ENCODE results near the gene BCL2L11.

The BCL2L11 gene

GRCh38 chr2:111191877-111192276 lies 71.2 kb downstream of the BCL2L11 start:
- no peak for DNase-seq (ENCODE audit: low read depth in 2 of 2)

DNA sequence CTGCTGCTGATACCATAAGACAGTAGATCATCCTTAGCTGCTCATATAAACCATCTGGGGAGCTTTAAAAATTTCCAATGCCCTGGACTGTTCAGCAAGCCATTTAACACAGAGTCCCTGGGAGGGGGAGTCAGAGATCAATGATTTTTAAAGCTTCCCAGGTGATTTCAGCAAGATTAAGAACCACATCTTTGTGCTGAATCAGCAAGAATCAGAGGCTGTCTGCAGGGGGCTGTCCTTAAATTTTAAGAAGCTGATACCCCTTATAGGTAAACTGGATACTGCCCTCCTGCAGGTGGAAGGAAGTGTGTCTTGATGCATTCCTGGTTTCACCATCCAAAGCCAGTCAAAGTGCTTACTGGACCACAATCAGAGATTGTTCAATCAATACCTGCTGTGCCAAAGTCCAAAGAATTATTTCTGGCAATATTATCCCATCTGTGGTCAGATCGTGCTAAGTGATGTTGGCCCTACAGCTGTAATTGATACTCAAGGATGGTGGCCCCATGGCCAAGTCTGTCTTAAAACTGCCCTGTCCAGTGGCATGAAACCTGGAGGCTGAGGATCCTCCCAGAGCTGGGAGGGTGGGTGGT lies 72.2 kb downstream of the BCL2L11 start:
- no peak for DNase-seq (ENCODE audit: low read depth in 2 of 2)

GRCh38 chr2:111194835-111195621 lies 74.3 kb downstream of the BCL2L11 start:
- DNase-seq (ENCODE audit: low read depth in 2 of 2), result no peak

GRCh38 chr2:111196435-111196834 lies 75.7 kb downstream of the BCL2L11 start:
- DNase-seq (ENCODE audit: low read depth in 2 of 2), result no peak

DNA sequence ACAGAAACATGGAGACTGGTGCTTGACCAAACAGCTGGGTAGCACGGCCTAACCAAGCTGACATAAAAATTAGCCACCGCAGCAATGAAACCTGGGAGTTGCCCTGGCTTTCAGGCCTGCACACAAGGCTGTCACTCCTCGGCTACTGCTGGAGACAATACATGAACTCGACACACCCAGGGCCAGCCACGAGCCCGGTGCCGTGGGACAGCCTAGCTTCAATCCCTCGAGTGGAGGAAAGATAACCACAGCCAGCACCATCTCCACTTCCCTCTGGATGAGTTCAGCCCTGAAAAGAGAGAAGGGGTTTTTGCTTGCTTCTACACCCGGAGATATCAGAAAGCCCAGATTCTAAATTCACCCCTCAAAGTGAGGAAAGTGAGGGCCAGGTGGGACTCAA lies 78.0 kb downstream of the BCL2L11 start:
- DNase-seq (ENCODE audit: low read depth in 2 of 2), result no peak

DNA sequence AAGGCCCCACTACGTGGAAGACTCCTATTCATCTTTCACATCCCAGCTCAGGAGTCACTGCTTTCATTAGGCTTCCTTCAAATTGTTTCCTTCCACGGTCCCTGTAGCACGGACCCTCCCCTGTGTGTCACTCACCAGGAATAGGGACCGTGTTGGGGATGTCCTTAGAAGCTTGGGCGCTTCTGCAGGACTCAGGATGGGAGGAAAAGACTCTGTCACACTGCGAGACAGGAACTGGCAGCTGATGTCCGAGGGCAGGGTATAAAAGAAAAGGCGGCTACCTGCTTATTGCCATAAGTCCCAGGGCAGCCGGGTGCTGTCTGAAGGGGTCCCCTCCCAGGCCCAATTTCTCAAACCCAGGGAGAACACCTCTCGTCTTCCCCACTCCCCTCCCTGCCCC lies 79.1 kb downstream of the BCL2L11 start:
- DNase-seq (ENCODE audit: low read depth in 2 of 2), result no peak

- DNase-seq (ENCODE audit: low read depth in 2 of 2), result no peak
Measured at GRCh38 chr2:111200333-111200881, 79.7 kb downstream of the BCL2L11 start.

- no peak for DNase-seq (ENCODE audit: low read depth in 2 of 2)
Measured at GRCh38 chr2:111201214-111201613, 80.5 kb downstream of the BCL2L11 start.

DNA sequence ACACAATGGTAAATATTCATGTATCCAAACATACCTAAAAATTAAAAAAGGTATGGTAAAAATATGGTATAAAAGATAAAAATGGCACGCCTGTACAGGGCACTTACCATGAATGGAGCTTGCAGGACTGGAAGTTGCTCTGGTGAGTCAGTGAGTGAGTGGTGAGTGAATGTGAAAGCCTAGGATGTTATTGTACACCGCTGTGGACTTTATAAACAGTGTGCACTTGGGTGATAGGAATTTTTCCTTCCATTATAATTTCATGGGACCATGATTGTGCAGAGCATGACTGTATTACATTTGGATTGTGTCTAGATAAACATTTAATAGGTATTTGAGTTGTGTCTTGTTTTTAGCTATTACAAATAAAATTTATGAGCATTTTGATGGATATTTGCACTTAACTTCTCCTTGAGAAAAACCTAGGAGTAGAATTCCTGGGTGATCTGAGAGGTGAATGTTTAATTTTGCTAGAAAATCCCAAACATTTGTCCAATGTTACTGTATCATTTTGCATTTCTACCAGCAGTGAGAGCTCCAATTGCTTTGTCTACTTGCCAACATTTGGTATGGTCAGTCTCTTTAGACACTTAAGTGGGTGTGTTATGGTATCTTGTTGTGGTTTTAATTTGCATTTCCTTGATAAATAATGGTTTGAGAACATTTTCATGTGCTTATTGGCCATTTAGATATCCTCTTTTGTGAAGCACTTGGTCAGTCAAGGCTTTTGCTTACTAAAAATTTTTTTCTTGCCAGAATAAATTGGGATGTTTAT lies 81.7 kb downstream of the BCL2L11 start:
- DNase-seq (ENCODE audit: low read depth in 2 of 2), result no peak

- no peak for DNase-seq (ENCODE audit: low read depth in 2 of 2)
Measured at GRCh38 chr2:111204706-111205105, 84.0 kb downstream of the BCL2L11 start.

DNA sequence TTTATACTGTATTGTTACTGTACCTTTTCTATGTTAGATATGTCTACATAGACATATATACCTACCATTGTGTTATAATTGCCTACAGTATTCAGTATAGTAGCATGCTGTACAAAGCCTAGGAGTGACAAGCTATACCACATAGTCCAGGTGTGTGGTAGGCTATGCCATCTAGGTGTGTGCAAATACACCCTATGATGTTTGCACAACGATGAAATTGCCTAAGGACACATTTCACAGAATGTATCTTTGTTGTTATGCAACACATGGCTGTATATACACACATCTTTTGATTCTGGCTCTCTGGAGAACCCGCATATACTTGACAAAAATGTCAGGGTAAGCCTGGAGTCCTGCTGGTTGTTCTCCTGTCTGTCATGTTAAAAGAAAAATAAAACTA lies 85.1 kb downstream of the BCL2L11 start:
- DNase-seq (ENCODE audit: low read depth in 2 of 2), result no peak

- no peak for DNase-seq (ENCODE audit: low read depth in 2 of 2)
Measured at GRCh38 chr2:111207851-111208250, 87.1 kb downstream of the BCL2L11 start.

GRCh38 chr2:111208639-111209038 lies 87.9 kb downstream of the BCL2L11 start:
- no peak for DNase-seq (ENCODE audit: low read depth in 2 of 2)

GRCh38 chr2:111209045-111209514 lies 88.4 kb downstream of the BCL2L11 start:
- no peak for DNase-seq (ENCODE audit: low read depth in 2 of 2)

GRCh38 chr2:111210036-111210435 lies 89.3 kb downstream of the BCL2L11 start:
- no peak for DNase-seq (ENCODE audit: low read depth in 2 of 2)

DNA sequence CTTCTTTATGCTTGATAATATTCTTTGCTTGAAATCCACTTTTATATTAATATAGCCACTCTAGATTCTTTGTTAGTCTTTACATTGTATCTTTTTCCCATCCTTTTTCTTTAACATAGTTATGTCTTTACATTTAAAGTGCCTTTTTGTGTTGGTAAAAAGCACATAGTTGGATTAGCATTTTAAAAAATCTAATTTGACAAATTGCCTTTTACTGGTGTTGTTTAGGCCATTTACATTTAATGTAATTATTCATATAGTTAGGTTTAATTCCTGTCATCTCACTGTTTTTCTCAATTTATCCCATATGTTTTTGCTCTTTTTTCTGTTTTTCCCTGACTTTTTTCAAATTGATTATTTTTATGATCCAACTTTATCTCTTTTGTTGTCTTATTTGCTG lies 93.2 kb downstream of the BCL2L11 start:
- DNase-seq (ENCODE audit: low read depth in 2 of 2), result no peak

DNA sequence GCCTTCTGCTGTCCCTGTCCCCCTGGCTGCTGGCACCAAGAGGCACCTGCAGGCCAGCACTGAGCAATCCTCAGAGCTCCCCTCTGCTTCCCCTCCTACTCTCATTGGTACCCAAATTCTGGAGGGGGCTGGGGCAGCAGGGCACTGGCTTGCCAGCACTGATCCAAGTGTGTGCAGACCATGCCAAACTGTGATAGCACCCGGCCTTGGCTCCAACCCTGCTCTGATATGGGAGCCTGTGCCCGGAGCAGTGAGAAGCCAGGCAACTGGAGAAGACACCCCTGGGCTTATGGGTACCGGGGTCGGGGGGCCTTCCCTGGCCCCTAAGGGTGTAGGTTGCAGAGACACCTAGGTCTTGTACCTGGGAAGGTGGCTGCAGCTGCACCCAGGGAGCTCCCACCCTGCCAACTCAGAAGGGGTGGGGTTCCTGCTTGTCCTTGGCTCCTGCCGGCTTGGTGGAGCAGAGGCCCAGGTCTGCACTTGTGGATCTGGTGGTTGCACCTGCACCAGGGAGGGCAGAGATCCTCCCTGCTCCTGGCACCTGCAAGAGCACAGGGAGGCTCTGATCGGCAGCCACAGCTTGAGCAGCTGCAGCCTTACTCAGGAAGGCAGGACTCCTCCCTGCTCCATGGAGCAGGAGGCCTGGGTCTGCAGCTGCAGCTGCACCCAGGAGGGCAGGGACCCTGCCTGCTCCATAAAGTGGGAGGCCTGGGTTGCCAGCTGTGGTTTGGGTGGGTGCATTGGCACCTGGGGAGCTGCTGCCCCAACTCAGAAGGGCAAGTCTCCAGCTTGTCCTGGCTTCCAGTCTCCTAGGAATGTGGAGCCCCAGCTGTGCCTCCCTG lies 96.3 kb downstream of the BCL2L11 start:
- DNase-seq (ENCODE audit: low read depth in 2 of 2), result no peak
